OCI-LY3 (cell line): ENCODE data around the gene PDGFC.

Experiments
- H2AFZ ChIP-seq: fragments of 200-600, 300-600 bp; shearing (Covaris generic); 2 replicates; pipeline ENCODE4 v1.6.0; 2014; ENCODE audit warnings: antibody characterized with exemption, low read depth, low read length
- H3K27ac ChIP-seq: fragments of 200-600, 300-600 bp; sonication (generic); 2 replicates; pipeline ENCODE4 v1.5.1; 2014; ENCODE audit warnings: mild to moderate bottlenecking, low read length, moderate library complexity, mixed read lengths
- H3K27me3 ChIP-seq: fragments of 200-600, 300-600 bp; sonication (generic); 2 replicates; pipeline ENCODE4 v1.6.1; 2014; ENCODE audit warnings: low read depth, low read length, mixed read lengths
- H3K36me3 ChIP-seq: fragments of 200-600, 300-600 bp; sonication (generic); replicated peaks from 2 replicates; pipeline ENCODE3; 2014; ENCODE audit warnings: low read depth, low read length, mixed read lengths
- H3K4me1 ChIP-seq: fragments of 300-600, 200-600 bp; sonication (generic); 2 replicates; pipeline ENCODE4 v1.6.1; 2014; ENCODE audit warnings: low read length, mixed read lengths
- H3K4me2 ChIP-seq: fragments of 200-600, 300-600 bp; sonication (generic); 2 replicates; pipeline ENCODE4 v1.6.1; 2014; ENCODE audit warnings: low read length, mixed read lengths
- H3K4me3 ChIP-seq: fragments of 300-600, 200-600 bp; sonication (generic); 2 replicates; pipeline ENCODE4 v1.5.1; 2014; ENCODE audit warnings: antibody characterized with exemption, mild to moderate bottlenecking, low read length, moderate library complexity
- H3K79me2 ChIP-seq: fragments of 300-600, 200-600 bp; shearing (Covaris generic); 2 replicates; pipeline ENCODE4 v1.6.1; 2014; ENCODE audit warnings: mild to moderate bottlenecking, low read length, mixed read lengths
- H3K9ac ChIP-seq: fragments of 300-600, 200-600 bp; shearing (Covaris generic); 2 replicates; pipeline ENCODE4 v1.6.0; 2014; ENCODE audit warnings: mild to moderate bottlenecking, low read length, moderate library complexity
- H3K9me3 ChIP-seq: fragments of 200-600, 300-600 bp; shearing (Covaris generic); 2 replicates; pipeline ENCODE4 v1.6.1; 2014; ENCODE audit warnings: low read length, mixed read lengths; ENCODE audit not compliant: insufficient read depth
- H4K20me1 ChIP-seq: fragments of 200-600, 300-600 bp; sonication (generic); 2 replicates; pipeline ENCODE4 v1.6.1; 2016; ENCODE audit warnings: low read length, mixed read lengths; ENCODE audit not compliant: insufficient read depth
- CTCF ChIP-seq: fragments of 200-600, 300-600 bp; sonication (generic); IDR thresholded peaks from 2 replicates; pipeline ENCODE4 v1.5.1; 2014; ENCODE audit warnings: antibody characterized with exemption, low read length, low read depth
- EZH2phosphoT487 ChIP-seq: fragments of 200-600 bp; shearing (Covaris generic); IDR thresholded peaks from 2 replicates; pipeline ENCODE4 v1.6.1; 2018; ENCODE audit warnings: antibody characterized with exemption, mixed run types, low read depth

PDGFC gene

GRCh38 chr4:156783966-156784365 is 187.6 kb downstream of the PDGFC start:
- Histone ChIP-seq H3K27me3 (no peaks in the 10 kb centered on the region), H3K9me3 (no peaks in the 10 kb centered on the region), H3K79me2 (no peaks in the 10 kb centered on the region), H2AFZ (no peak overlapping the region), H3K4me2 (no peak overlapping the region), H3K4me1 (no peaks in the 10 kb centered on the region; the same call in 1 of the 2 replicates), H4K20me1 (no peaks in the 10 kb centered on the region), H3K27ac (no peak overlapping the region), H3K4me3 (no peak overlapping the region), H3K9ac (no peak overlapping the region), H3K36me3 (no peaks in the 10 kb centered on the region)
- no peak for TF ChIP-seq CTCF
- no peak for TF ChIP-seq EZH2phosphoT487

- Histone ChIP-seq H4K20me1 (no peaks in the 10 kb centered on the region), H3K4me2 (no peak overlapping the region), H3K9ac (no peak overlapping the region), H3K27ac (no peak overlapping the region), H2AFZ (no peak overlapping the region), H3K79me2 (no peaks in the 10 kb centered on the region), H3K4me3 (no peak overlapping the region), H3K9me3 (no peaks in the 10 kb centered on the region), H3K27me3 (no peaks in the 10 kb centered on the region), H3K4me1 (no peaks in the 10 kb centered on the region), H3K36me3 (no peaks in the 10 kb centered on the region)
- no peak for TF ChIP-seq CTCF
- TF ChIP-seq EZH2phosphoT487: no peak
Measured at GRCh38 chr4:156782491-156782890, 189.1 kb downstream of the PDGFC start.

GRCh38 chr4:156781852-156782251 is 189.7 kb downstream of the PDGFC start:
- H3K4me1 ChIP-seq: no peaks in the 10 kb centered on the region
- H3K9ac ChIP-seq: no peak overlapping the region
- TF ChIP-seq EZH2phosphoT487: no peak
- TF ChIP-seq CTCF: no peak
- H3K4me2 ChIP-seq: no peak overlapping the region
- no peaks in the 10 kb centered on the region for H4K20me1 ChIP-seq
- H3K79me2 ChIP-seq: no peaks in the 10 kb centered on the region
- no peaks in the 10 kb centered on the region for H3K36me3 ChIP-seq
- H3K9me3 ChIP-seq: no peaks in the 10 kb centered on the region
- H3K4me3 ChIP-seq: no peak overlapping the region
- H3K27me3 ChIP-seq: no peaks in the 10 kb centered on the region
- H3K27ac ChIP-seq: no peak overlapping the region
- no peak overlapping the region for H2AFZ ChIP-seq

GRCh38 chr4:156779774-156780173 is 191.8 kb downstream of the PDGFC start:
- TF ChIP-seq CTCF: no peak
- no peak for TF ChIP-seq EZH2phosphoT487
- no peaks in the 10 kb centered on the region for H3K36me3 ChIP-seq
- H3K27ac ChIP-seq: no peak overlapping the region
- H3K4me1 ChIP-seq: peaks cover 8% of the 10 kb centered on the region
- no peak overlapping the region for H3K4me2 ChIP-seq
- H3K4me3 ChIP-seq: no peak overlapping the region
- no peaks in the 10 kb centered on the region for H3K9me3 ChIP-seq
- H3K79me2 ChIP-seq: no peaks in the 10 kb centered on the region
- H4K20me1 ChIP-seq: no peaks in the 10 kb centered on the region
- no peak overlapping the region for H2AFZ ChIP-seq
- no peaks in the 10 kb centered on the region for H3K27me3 ChIP-seq
- H3K9ac ChIP-seq: no peak overlapping the region
